Superior temporal gyrus (tissue), 1 donor: Measurements from ENCODE around the gene AZIN2.
"Not testable (repeated sequence)": the region's sequence is repeated elsewhere in the genome, so short reads cannot be mapped to it uniquely, and the experiment has no call there.

Source experiments
- DNase-seq: peaks from one replicate; pipeline ENCODE4 v3.0.0-alpha.2; 2016; ENCODE audit errors: extremely low spot score

The AZIN2 gene

DNA sequence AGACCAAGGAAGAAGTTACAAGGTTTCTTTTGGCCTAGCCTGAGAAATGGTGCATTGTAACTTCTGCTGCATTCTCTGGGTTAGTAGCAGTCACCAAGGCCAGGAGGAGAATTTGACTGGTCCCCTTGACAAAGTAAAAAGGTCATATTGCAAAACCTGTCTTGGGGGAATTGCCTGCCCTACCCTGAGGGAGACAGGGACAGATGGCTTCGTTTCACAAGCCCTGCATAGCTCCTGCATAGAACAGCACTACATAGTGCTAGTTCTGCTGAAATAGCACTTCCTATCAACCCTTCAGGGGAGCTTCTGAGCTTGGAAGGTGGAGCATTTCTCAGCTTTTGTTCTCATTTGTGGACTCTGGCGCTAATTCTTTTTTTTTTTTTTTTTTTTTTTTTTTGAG lies 23.9 kb upstream of the AZIN2 start:
- no peak for DNase-seq

DNA sequence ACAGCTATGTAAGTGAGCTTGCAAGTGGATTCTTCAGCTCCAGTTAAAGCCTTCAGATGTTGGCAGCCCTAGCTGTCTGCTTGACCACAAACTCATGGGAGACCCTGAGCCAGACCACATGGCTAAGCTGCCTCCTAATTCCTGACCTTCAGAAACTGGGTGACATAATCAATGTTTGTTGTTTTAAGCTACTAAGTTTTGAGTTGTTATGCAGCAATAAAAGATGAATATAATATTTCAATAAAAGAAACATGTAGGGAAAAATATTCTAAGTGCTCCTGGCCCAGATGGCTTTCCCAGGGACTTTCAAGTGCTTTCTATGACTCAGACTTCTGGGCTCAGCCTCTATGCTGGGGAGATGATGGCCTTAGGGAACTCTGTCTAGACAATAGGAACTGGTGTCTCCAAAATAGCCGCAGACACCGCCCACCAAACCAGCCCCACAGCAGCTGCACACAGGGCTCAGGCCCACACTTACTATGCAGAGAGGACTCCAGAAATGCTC lies 20.3 kb upstream of the AZIN2 start:
- DNase-seq: peak; percentile 48

DNA sequence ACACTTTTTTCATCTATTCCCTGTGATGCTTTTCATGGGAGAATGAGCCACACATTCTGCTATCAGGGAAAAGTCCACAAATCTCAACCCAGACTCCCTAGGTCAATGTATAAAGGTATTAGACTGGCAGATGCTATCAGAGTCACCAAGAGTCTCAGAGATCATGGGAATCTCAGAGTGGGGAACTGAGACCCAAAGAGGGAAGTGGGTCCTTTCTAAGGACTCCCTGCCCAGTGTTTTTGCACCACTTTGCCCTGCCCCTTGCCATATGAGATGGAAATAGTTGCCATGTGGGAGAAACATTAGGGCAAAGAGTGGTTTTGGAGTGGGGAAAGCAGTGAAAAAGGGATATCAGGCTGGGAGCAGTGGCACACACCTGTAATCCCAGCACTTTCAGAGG lies 19.1 kb upstream of the AZIN2 start:
- no peak for DNase-seq

DNA sequence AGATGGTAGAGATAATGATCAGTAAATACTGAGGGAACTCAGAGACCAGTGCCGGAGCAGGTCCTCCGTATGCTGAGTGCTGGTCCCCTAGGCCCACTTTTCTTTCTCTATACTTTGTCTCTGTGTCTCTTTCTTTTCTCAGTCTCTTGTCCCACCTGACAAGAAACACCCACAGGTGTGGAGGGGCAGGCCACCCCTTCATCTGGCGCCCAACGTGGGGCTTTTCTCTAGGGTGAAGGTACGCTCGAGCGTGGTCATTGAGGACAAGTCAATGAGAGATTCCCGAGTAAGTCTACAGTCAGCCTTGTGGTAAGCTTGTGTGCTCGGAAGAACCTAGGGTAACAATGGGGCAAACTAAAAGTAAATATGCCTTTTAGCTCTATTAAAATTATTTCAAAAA lies 16.7 kb upstream of the AZIN2 start:
- DNase-seq: not testable (repeated sequence)

DNA sequence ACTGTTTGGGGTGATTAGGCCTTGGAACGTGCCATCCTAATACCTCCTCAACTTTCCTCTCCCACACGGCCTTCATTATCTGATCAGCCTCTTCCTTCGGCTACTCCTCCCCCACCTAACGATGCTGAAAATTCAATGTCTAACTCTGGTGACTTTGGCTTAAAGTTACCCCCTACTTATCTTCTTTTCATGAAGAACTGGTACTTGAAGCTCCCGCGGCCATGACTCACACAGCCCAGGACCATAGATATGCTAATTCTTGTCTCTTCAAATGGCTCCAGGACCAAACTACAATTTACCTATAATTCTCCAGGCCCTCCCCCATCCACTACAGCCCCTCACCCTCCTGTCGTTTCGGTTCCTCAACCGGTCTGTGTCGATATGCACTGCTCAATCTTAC lies 15.7 kb upstream of the AZIN2 start:
- no peak for DNase-seq

DNA sequence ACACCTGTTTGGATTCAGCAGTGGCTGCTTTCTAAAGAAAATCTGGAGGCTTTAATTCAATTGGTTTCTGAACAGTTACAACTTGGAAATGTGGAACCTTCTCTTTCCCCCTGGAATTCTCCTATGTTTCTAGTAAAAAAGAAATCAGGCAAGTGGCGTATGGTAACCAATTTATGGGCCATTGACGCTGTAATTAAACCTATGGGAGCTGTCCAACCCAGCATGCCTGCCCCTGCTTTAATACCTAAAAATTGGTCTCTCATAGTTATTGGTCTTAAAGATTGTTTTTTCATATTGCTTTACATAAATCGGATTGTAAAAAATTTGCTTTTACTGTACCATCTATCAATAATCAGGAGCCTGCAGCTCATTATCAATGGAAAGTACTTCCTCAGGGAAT lies 14.5 kb upstream of the AZIN2 start:
- not testable (repeated sequence) for DNase-seq

DNA sequence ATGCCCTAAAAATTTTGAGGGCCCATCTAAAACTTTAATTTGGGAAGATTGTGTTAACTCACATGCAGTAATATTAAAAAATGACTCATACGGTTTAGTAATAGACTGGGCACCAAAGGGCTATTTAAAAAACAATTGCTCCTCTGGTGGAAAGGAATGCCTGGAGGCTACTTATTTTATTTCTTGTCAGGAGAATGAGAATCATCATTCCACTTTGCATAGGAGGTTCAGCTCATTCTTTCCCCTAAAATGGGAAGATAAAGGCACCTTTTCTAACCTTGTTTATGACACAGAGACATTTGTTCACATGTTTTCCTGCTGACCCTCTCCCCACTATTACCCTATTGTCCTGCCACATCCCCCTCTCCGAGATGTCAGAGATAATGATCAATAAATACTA lies 12.8 kb upstream of the AZIN2 start:
- DNase-seq: not testable (repeated sequence)

DNA sequence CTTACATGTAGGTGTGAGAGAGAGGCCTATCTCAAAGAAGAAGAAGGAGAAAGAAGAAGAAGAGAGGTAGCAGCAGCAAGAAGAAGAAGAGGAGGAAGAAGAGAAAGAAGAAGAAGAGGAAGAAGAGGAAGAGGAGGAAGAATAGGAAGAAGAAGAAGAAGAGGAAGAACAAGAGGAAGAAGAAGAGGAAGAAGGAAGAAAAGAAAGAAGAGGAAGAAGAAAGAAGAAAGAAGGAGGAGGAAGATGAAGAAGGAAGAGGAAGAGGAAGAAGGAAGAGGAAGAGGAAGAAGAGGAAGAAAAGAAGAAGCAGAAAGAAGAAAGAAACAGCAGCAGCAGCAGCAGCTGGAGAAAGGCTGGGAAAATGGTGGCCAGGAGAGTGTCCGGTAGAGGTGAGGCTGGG lies 10.3 kb upstream of the AZIN2 start:
- DNase-seq: no peak

DNA sequence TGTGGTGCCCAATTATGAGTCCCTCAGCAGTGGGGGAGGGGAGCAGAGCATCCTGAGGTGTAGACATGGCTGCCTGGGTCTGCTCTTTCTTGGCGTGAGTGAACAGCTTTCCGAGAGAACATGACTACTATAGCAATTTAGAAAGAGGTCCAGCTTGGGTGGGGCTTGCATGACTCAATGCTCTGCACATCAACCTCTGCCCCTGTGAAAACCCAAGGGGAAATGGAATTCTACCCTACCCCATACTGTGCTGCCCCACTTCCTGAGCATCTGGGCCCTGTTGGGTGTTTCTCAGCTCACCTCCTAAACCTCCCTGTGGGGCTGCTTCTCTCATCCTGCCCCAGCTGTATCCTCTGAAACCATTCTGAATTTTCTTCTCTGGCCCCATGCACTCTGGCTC lies 8.2 kb upstream of the AZIN2 start:
- no peak for DNase-seq

DNA sequence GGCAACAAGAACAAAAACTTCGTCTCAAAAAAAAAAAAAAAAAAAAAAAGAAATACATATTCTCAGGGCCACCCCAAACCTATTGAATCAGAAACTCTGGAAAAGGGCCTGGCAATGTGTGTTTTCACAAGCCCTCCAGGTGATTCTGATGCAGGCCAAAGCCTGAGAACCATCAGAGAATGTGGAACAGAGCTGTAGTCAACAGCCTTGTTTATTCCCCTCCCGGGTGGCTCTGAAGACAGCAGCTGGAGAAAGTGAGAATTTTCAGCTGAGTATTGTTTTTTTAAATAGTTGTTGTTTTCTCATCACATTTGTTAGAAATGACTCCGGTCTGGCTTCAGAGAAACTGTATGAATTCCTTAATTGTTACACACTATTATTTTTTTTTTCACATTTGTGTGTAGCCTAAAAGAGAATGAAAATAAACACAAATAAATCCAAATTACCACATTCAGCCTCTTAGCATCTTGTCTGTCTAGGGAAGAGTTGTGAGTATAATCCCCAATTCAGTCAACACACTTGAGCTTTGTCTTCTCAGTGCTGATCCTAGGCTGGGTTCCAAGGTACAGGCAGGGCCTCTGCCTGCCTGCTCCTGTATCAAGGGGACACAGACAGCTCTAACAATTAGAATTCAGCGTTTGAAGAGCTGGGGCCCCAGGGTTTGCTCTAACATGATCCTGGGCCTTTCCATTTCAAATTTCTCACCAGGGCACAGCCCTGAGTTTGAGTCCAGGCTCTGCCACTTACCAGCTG lies 6.6 kb upstream of the AZIN2 start:
- DNase-seq: peak; percentile 95

DNA sequence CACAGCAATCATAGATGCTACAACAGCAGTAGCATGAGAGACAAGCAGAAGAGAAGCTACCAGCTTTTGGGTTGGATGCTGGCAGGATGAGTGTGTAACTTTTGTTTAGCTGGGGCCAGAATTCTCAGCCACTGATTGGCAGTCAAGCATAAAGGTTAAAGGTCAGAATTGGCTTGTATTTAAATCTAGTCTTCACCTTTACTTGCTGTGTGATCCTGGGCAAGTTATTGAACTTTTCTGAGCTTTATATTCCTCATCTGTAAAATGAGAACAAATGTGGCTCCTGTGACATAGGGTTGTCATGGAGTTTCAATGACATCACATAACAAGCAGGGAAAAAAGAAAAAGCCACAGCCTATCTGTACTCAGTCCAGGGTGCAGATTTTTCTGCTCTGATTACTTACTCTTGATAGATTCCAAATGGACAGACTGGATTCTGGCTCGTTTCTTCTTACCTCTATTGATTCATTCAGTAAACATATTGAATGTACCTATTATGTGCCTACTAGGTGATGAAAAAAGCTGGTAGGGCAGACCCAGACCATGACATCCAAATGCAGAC lies 2.8 kb upstream of the AZIN2 start:
- DNase-seq: no peak

DNA sequence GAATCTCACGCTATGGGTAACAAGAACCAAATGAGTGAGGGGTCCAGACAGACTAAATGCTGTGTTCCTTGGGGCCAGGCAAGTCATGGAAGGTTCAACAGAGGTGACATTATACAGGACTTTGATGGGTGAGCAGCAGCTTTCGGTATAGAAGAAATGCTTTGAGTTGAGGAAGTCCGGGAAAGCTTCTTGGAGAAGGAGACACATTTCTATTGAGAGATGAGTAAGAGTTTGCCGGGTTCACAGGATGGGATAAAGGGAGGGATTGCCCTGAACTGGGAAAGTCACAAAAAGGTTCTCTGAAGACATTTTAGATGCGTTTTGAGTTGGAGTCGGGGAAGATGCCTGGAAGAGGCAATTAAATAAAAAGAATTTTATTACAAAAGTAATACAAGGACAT lies 580 bp upstream of the AZIN2 start:
- DNase-seq: no peak

DNA sequence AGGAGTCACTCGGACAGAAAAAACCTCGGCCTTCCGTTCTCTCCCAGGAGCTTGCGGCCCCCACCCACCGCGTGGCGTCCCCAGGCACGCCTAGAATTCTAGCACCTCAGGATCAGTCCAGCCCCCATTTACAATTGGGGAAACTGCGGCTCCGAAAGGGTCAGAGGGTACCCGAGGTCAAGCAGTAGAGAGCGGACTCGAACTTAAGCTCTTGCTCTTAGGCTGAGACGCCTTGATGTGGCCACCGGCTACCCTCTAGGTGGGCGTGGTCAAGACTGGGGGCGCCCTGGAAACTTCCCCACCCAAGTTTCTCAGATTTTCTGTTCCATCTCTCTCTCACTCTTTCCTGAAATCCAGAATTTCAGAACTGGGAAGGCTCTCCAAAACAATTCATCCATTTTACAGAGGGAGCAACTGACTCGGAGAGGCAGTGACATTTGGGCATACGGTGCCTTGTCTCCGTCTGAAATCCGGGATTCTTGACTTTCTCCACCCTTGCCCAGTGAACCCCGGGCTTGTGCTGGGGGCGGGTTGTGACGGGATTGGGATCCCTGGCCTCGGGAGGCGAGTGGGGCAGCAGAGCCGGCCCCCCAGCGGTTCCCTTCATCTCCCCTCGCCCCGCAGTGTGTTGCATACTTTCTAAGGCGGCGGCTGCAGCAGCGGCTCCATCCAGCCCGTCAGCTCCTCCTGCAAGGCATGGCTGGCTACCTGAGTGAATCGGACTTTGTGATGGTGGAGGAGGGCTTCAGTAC lies 777 bp downstream of the AZIN2 start:
- peak; percentile 29 for DNase-seq

DNA sequence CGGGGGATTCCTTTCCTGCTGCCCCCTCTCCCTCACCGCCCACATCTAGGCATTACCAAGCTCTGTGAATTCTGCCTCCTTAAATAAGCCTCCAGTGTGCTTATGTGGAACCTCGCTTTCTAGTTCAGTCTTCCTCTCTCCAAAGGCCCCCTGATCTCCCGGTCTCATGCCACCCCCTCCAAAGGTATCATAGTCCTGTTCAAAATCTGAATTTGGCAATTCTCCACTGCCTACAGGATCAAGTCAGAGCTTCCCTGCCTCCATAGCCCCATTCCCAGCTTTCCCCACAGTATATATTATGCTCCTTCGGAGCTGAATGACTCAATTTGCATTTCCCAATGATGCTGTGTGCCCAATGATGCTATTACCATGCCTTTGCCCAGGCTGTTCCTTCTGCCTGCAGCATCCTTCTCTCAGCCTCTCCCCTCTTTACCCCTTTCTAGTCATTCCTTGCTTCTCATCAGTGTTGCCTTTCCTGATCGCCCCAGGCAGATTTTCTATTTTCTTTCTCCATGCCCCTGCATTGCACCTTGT lies 1.7 kb downstream of the AZIN2 start:
- DNase-seq: peak; percentile 44

DNA sequence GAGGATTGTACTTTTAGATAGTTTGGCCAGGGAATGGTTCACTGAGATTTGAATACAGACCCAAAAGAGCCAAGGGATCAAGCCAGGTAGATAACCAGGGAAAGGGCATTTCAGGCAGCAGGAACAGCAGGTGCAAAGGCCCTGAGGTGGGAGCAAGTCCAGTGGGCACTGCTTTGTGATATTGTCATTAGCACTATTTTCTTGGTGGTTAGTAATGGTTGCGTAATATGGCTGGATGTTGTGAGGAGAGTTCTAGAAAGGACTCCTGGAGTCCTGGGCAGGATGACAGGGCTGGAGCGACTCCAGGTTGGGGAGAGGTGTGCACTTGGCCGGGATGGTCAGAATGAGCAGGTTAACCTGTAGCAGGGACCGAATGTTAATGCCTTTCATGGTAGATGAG lies 4.4 kb downstream of the AZIN2 start:
- DNase-seq: no peak

DNA sequence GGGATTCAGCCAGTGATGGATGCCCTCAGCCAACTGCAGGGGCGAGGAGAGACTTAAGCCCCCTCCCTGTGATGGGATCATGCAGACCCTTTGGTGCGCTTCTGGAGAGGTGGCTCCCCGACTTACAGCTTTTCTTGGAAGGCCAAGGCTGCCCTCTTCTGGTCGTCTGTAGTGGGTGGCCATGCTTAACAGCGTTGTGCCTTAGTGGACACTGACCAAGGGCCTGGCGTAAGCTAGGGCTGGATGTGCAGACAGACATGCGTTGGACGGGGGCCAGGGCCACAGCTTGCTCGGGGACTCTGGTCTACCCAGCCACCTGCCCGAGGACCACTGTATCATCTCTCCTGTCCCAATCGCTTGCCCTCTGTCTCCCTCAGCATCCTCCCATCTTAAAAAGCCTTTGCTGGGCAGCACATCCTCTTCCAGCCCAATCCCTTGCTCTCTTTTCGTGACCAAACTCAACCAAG lies 5.5 kb downstream of the AZIN2 start:
- peak; percentile 94 for DNase-seq

DNA sequence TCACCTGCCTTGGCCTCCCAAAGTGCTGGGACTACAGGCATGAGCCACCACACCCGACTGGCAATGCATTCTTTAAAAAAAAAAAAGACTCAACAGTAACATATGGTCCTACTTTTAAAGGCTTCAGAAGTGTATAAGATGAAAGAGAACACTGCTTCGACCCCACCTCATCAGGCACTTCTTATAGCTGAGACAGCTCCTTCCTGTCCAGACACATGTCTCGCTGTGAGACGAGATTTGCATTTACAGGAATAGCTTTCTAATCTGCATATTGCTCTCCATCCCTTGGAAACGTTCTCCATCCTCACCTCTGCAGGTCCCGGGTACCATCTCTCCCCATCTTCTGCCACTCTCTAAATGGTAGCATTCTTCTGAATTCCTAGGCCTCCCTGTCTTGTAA lies 6.7 kb downstream of the AZIN2 start:
- DNase-seq: no peak

DNA sequence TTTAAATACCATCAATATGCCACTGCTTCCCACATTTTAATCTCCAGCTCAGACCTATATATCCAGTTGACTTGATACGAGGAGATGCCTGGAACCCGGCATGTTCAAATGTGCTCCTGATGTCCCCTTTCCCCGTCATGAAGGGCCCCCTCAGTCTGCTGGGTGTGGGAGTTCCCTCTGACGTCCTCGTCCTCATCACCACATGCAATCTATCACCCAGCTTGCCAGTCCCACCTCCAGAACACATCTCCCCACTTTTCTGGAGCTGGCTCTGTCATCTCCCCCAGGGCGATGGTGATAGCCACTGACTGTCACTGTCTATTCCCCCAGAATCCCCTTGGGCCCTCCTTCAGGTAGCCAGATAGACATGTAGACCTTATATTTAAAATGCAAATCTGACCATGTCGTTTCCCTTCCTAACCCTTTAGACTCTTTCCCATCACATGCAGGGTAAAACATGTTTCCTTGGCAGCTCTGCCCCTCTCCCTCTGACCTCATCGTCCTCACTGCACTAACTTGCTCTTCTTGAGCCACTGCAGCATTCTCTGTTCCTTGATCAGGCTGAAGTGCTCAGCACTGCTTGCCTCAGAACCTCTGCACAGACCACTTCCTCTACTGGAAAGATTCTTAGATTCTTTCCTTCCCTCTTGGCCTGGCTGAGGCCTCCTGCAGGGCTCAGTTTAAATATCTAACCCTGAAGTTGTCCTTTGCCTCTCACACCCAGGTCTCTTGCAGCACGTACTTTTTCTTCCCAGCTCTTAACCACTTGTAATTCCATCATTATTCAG lies 7.4 kb downstream of the AZIN2 start:
- DNase-seq: no peak

DNA sequence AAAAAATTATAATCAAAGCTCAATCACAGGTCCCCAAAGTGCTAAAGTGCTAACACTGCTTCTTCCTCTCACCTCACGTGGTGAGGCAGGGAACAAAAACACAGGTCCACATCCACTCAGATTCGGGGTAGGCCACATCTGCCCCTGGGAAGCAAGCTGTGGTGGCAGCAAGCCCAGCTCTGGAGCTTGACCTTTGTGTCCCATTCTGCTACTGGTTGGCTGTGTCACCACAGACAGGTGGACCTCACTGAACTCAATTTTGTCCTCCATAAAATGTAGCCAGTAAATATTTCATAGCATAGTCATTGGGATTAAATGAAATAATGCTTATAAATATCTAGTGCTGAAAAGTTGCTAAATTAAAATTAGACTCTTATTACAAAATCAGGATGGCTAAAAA lies 8.5 kb downstream of the AZIN2 start:
- no peak for DNase-seq

DNA sequence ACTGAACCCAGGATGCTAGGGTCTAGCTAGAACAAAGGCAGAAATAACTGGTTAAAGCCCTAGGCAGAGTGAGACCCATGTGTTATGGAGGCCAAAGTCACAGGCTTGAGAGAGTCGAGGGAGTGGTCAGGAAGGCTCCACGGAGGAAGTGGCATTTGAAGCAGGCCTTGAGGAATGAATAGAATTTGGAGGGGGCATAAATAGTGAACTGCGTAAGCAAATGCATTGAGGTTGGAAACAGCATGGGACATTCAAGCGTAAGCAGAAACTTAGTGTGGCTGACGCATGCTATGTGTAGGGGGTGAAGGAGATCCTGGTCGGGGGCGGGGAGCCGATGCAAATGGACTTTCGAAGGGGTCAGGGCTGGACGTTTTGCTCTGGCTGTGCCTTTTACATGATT lies 11.5 kb downstream of the AZIN2 start:
- DNase-seq: no peak

DNA sequence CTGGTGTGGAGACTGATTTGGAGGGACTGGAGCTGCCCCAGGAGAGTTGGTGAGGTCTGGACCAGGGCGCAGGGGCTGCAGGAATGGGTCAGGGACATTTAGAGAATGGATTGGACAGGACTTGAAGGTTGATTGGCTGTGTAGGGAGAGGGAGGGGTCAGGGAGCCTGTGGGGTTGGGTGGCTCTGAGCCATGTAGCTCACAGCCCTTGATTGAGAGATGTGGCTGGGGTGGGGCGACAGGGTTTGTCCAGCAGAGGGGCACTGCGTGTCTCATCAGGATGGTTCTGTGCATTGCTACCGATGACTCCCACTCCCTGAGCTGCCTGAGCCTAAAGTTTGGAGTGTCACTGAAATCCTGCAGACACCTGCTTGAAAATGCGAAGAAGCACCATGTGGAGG lies 12.1 kb downstream of the AZIN2 start:
- DNase-seq: no peak

DNA sequence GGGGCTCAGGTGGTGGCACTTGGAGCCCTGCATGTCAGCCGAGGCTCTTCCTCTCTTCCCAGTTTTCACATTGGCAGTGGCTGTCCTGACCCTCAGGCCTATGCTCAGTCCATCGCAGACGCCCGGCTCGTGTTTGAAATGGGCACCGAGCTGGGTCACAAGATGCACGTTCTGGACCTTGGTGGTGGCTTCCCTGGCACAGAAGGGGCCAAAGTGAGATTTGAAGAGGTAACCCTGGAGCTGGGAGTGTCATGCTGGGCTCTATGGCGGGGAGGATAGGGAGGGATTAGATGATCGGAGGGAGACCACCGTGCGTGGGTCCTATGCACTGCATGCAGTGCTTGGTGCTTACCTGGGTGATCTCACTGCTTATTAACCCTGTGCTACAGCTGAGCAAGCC lies 13.5 kb downstream of the AZIN2 start:
- DNase-seq: no peak
